GF-D8 (cell line): Measurements from ENCODE around the gene STX11.
A peak's percentile ranks its signal among the peaks of the same experiment; 100 is the strongest.
"Not testable (repeated sequence)": the region's sequence is repeated elsewhere in the genome, so short reads cannot be mapped to it uniquely, and the experiment has no call there.

ENCODE experiments used
- DNase-seq: peaks from one replicate; lab custom pipeline; 2025; lab: John Stamatoyannopoulos, UW

Gene STX11

DNA sequence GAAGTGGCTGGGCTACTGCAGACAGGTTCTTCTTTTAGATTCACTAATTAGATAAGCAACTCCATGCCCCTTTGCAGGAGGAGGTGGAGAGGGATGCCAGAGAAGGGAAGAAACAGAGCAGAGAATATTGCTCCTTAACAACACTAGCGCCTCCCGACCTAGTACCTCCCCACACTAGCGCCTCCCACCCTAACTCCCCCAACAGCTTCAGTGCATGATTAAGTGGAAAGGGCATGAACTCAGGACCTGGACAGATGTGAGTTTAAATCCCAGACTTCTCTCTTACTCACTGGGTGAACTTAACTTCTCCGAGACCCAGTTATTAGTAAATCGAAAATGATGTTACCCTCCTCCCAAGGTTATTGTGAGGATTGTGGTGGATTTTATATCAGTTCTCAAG is 25.7 kb downstream of the STX11 start:
- DNase-seq = no peak

DNA sequence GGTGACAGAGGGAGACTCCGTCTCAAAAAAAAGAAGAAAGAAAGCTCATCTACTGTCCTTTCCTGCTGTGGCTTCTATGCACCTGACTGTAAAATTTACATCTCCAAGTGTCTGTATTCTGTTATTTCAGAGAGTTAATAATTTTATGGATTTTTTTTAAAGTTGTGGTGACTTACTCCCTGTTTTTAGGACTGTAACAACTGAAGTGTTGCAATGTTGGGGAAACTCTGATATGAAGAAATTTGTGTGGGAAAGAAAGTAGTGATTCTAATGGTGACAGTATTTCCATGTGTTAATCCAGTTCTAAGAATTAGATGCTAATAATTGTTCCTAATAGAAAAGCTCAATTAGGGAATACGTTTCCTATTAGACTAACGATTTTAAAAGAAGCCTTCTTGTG is 27.4 kb downstream of the STX11 start:
- DNase-seq = no peak

DNA sequence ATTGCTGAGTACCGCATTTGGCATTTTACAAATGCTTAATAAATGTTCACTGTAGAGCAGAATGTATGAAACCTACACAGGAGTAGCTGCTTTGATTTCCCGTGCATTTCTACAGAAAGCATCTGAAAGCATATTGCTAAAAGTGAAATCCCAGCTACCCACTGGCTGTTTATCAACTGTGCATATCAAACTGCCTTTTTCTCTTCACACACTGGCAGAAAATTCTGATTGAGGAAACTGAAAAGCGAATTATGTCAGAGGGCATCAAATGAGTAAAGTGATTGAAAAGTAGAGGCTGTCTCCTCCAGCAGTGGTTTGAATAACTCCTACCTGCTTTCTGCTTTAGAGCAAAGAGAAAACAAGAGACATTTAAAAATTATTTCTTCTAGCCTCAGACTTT is 28.0 kb downstream of the STX11 start:
- DNase-seq = no peak

DNA sequence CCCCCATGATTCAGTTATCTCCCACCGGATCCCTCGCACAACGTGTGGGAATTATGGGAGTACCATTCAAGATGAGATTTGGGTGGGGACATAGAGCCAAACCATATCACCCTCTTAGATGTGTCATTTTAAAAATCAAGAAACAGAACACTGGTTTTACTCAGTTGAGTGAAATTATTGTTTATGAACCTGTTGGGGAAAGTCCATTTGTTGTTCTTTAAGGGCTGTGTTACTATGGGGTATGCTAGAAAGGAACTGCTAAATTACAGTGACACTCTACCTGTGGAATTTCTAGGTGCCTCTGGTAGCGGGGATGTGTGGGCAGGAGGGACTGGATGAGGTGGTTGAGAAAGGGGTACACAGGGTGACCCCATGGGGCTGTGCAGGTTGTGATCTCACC is 28.9 kb downstream of the STX11 start:
- DNase-seq = no peak

DNA sequence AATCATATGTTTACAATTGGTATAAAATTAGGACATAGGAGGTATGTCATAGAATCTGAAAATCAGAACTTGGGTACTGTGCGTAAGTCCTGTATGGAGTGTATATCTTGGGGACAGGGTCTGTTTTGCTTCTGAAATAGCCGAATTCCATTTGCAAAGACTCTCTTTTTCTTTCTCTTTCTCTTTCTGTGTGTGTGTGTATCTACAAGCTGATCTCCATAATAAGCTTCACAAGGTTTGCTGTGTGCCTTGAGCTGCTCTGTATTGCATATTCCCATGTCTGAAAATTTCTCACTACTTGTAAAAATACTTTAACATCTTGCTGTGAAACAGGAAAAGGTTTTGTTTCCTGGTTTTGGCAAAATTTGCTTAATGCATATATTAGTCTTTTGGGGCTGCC is 29.5 kb downstream of the STX11 start:
- DNase-seq = no peak

DNA sequence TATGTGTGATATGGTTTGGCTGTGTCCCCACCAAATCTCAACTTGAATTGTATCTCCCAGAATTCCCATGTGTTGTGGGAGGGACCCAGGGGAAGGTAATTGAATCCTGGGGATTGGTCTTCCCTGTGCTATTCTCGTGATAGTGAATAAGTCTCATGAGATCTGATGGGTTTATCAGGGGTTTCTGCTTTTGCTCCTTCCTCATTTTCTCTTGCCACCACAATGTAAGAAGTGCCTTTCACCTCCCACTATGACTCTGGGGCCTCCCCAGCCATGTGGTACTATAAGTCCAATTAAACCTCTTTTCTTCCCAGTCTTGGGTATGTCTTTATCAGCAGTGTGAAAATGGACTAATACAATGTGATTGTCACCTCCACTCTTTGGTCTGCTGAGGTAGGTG is 30.0 kb downstream of the STX11 start:
- peak; percentile 46 for DNase-seq

DNA sequence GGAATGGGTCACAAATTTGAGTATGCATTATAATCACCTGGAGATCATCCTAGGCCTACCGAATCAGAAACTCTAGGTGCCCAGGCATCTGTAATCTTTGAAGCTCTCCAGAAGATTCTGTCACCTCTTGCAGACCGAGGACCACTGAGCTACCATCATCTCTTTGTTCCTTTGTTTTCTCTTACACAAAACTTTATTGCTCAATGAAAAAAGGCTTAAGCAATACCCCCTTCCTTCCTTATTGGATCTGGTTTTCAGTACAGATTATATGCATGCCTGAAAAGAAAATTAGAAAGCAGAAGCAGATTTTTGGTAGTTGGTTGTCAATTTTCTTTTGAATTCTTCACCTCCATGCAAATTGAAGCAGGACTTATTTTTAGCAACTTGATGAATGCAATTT is 31.3 kb downstream of the STX11 start:
- peak; percentile 87 for DNase-seq

DNA sequence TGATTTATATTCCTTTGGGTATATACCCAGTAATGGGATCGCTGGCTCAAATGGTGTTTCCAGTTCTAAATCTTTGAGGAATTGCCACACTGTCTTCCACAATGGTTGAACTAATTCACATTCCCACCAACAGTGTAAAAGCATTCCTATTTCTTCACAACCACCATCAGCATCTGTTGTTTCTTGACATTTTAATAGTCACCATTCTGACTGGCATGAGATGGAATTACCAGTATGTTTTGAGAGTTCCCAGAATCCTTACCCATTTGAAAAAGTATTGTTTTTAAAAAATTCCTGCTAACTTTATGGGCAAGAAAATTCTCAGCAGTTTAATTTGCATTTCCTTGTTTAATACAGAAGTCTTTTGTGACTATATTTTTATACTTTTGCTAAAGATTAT is 33.9 kb downstream of the STX11 start:
- DNase-seq = not testable (repeated sequence)

DNA sequence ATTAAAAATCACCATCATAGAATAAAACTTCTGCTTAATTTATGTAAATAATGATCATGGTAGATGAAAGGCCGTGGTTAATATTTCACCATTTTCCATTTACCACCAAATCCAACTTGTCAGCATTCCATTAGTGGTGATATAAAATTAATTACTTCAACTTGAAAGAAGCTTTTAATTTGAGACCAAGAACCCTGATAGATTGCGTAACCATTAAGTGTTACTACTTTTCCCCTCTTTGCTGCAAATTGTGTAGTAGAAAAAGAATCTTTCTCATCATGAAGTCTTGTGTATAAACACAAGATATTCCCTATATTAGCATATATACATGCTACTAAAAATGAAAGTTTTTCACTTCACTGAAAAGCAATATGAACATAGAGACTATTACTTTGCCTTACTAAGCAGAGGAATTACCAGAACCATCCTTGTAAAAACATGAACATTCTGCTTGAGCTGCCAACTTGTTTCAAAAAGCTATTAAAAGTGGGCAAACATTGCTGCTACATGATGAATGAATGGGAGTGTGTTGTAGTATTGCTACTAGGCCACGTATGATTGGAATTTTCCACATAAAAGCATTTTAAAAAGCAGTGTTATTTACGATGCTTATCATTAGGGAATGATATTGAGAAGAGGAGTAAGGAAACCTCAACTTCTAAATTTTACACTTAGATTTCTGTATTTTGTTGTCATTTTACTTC is 35.0 kb downstream of the STX11 start:
- no peak for DNase-seq

DNA sequence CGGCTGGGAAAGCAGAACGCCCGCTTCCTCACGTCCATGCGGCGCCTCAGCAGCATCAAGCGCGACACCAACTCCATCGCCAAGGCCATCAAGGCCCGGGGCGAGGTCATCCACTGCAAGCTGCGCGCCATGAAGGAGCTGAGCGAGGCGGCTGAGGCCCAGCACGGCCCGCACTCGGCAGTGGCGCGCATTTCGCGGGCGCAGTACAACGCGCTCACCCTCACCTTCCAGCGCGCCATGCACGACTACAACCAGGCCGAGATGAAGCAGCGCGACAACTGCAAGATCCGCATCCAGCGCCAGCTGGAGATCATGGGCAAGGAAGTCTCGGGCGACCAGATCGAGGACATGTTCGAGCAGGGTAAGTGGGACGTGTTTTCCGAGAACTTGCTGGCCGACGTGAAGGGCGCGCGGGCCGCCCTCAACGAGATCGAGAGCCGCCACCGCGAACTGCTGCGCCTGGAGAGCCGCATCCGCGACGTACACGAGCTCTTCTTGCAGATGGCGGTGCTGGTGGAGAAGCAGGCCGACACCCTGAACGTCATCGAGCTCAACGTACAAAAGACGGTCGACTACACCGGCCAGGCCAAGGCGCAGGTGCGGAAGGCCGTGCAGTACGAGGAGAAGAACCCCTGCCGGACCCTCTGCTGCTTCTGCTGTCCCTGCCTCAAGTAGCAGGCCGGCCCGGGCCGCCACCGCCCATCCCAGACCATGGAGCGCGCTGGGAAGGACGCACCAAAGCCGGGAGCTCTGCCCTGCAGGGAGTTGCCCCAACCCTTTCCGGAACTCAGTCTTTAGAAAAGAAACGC is 36.7 kb downstream of the STX11 start:
- DNase-seq = no peak

DNA sequence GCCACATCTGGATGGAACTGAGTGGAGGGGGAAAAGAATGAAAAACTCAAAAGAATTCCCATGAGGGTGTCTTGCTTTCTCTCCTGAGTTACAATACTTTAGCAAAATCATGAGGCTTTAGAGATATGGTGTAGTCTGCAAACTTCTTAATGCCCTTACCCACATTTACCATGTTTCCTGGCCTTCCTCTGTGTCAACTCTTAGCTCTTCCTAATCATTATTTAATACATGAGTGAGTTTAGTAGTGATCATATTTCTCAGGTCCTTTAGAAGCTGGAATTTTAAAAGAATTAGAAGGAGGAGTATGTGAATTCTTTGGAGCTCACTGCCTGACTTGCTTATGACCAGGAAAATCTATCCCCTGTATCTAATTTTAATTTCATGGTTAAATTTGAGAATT is 39.0 kb downstream of the STX11 start:
- DNase-seq = no peak

DNA sequence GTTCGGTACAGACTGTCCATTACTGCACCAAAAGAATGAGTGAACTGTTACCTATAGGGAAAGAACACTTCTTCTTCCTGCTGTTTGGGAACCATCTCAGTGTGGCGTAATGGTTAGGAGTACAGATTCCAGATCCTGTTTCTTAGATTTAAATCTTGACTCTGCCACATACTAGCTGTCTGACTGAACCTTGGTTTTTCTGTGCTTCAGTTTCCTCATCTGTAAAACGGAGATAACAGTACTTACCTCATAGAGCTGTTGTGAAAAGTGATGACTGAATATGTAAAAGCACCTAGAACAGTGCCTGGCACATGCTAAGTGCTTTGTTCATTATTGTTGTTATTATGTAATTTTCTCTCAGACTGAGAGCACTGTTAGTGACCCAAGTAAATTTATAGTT is 39.8 kb downstream of the STX11 start:
- DNase-seq = no peak

DNA sequence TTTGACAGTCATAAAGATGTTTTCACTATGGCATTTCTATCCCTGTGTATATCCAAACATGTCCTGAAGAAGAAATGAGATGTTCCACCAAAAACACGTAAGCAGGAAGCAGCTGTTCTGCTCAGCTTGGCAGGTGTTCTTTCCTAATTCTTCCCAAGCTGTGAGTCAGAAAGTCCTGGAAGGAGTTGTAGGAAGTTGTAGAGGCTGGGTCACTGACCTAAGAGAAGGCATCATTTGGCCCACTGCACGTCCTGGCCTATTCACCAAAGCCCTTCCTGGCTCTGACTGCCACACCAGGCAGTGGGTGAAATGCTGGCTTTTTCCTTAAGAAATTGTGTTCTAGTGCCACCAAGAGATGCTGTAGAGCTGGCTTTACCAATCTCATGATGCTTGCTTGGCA is 40.3 kb downstream of the STX11 start:
- DNase-seq = no peak

DNA sequence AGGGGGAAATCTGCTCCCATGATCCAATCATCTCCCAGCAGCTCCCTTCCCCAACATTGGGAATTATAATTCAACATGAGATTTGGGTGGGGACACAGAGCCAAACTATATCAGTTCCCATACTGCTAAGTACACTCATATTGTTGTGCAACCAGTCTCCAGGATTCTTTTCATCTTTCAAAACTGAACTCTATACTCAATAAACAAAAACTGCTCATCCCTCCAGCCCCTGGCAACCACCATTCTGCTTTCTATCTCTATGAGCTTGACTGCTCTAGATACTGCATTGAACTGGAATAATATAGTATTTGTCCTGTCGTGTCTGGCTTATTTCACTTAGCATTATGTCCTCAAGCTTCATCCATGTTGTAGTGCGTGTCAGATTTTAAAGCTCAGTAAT is 42.9 kb downstream of the STX11 start:
- no peak for DNase-seq

DNA sequence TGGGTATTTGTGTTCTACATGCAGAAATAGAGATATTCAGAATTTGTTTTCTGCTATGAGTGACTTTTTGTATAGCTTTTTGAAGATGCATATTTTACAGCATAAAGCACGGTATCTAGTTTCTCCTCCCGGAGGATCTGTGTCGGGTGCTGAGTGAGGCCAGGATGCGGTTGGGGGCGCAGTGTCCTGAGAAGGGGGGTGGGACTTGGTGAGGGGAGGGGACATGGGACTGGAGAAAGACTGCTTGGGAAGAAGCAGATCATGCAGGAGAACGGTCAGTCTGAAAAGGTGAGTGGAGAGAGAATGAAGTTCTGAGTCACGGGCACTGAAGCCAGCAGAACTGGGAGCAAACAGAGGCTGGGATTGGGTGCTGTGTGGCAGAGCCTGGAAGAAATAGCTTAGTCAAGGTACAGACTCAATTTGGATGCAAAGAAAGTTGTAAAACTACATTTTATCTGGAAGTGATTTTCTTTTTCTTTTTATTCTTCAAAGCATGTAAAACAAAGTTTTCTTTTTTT is 44.0 kb downstream of the STX11 start:
- no peak for DNase-seq

DNA sequence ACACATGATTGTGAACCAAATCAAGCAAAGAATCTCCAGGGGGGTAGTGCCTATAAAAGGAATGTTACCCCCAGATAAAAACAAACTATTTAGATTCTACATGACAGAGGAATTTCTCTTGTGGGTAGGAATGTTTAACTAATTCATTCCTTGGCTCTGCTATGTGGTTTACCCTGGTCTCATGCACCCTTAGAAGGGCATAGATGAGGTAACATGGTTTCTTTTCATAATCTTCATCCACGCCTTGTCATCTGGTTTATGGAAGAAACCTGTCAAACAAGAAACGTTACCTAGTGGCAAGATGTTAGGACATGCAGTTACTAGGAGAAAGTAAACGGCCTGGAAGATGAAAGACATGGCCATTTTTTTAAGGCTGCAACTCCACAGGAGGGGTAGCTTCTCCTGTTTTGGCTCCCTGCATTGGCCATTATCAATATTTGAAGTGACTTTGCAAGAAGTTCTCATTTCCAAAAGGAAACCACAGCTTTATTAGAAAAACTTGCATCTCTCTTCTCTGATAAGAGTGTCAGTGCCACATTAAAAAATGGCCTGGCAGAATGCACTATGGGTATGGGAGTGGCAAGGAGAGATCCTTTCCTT is 45.5 kb downstream of the STX11 start:
- no peak for DNase-seq

DNA sequence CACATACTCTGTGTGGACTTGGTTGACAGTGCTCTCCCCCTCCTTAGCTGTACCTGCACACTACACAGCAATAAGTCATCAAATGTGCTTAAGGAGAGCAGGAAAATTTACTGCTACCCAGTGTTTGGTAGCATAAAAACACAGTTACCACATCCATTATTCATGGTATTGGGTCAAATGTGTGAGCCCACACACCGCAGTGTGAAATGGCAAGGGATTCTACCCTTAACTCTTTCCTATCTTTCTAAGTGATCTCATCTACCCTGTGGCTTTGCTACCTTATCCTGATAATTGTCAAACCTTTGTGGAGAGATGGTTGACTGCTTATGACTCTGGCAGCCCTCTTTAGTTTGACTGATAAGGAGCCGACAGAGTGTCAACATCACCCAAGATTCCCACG is 47.6 kb downstream of the STX11 start:
- no peak for DNase-seq

DNA sequence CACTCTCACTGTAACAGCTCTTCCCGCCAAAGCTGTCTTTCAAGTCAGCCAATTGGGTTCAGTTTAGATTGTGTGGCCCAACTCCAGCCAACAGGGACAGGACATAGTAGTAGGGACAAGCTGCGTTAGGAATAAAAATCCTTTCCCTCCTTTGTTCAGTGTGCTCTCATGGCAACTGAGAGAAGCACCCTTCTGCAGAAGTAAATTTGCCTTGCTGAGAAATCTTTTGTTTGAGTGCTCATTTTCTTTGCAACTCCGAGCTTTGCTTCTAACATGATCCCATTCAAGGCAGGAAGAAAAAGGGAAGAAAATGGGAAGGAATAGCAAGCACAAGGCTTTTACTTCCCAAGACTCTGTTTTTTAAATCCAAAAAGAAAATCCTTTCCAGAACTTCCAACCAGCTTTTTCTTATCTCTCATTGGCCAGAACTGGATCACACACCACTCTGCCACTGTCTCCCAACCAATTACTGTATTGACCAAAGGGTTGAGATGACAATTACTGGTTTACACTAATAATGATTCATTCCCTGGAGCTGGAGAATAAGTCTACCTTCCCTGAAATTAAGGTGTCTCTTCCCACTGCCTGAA is 52.7 kb downstream of the STX11 start:
- no peak for DNase-seq

DNA sequence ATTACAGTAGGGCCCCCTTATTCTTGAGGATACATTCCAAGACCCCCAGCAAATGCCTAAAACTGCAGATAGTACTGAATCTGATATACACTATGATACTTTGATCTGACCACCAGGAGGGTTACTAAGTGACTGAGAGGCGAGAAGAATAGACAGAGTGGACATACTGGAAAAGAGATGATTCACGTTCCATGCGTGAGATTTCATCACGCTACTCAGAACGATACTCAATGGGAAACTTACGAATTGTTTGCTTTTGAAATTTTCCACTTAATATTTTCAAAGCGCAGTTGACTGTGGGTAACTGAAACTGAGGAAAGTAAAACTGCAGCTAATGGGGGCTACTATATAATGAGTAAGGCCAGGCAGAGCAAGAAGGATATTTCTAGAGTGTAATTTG is 60.8 kb downstream of the STX11 start:
- no peak for DNase-seq

DNA sequence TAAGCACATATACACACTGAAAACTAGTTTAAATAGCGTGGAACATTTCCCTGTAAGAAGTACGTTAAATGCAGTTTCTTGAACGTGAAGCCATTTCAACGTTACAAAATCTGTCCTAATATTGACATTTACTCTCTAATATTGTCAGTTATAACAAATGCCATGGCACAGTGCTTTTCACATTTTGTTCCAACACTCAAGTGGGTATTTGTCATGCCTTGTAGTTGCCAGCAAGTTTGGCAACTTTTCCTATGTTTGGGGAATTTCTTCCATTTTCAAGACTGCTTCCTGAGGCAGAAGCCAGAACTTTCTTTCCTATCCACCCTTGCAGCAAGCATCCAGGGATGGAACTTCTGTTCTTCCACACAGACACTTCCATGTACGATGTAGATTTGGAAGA is 63.0 kb downstream of the STX11 start:
- no peak for DNase-seq

DNA sequence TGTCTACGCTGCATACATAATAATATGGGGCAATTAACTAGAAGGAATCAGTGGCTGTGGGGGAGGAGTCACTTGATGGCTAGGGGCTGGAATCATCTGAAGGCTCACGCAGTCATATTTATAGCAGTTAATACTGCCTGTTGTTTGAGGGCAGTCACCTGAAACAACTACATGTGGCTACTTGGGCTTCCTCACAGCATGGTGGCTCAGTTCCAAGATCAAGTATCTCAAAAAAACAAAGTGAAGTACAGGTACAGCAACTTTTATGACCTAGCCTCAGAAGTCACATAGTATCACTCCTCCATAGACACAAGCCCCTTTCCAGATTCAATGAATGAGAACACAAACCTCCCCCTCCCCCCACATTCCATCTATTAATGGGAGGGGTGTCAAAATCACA is 63.7 kb downstream of the STX11 start:
- DNase-seq = no peak

DNA sequence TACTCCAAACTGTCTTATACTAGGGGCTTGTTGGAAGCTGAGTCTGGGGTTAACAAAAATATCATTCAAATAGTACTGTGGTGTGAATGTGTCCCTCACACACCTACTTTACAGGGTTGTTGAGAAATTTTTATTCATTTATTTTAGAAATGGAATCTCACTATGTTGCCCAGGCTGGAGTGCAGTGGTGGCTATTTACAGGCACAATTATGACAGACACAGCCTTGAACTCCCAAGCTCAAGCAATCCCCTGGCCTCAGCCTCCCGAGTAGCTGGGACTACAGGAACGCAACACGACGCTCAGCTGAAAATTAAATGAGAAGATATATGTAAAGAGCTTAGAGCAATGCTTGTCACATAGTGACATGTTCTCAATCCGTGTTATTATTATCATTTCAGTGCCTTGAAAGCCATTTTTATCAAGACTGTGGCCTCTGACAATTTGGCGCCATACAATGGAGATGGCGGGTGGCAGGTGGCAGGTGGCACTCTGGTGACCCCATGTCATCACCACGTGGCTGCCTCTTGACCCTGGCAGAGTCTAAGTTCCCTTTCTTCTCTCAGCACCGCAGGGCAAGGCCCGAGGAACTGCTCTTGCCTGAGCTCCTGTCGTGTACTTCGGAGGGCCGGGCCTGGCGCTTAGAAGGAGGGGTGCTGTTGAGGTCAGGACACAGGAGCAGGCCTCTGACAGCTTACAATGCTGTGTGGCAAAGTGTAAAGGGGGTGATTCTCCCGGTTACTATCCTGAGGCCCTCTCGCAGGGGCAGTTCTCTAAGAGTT is 64.5 kb downstream of the STX11 start:
- DNase-seq = no peak
